ENCODE results near the gene LIF.

Gene LIF

DNA sequence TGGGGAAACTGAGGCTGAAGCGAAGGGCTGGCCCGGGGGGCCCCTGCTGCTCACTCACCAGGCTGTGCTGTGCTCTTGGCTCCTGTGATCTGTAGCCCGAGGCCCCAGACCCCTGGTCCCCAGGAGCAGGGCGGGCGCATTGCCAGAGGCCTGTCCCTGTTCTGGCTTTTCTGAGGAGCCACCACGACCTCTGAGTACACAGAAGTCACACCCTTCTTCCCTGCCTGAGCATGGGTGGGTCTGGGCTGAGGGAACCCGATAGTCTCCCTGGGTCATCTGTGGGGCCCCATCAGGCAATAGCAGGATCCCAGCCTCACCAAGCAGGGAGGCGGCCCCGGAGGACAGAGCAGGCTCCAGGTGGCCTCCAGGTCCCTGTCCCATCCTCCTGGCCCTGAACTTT lies 37.6 kb upstream of the LIF start:
- TF ChIP-seq RARB (CRISPR knock-in tag; IDR thresholded peaks at IDR 0.05) = no peak
- TF ChIP-seq, protein P1, sequence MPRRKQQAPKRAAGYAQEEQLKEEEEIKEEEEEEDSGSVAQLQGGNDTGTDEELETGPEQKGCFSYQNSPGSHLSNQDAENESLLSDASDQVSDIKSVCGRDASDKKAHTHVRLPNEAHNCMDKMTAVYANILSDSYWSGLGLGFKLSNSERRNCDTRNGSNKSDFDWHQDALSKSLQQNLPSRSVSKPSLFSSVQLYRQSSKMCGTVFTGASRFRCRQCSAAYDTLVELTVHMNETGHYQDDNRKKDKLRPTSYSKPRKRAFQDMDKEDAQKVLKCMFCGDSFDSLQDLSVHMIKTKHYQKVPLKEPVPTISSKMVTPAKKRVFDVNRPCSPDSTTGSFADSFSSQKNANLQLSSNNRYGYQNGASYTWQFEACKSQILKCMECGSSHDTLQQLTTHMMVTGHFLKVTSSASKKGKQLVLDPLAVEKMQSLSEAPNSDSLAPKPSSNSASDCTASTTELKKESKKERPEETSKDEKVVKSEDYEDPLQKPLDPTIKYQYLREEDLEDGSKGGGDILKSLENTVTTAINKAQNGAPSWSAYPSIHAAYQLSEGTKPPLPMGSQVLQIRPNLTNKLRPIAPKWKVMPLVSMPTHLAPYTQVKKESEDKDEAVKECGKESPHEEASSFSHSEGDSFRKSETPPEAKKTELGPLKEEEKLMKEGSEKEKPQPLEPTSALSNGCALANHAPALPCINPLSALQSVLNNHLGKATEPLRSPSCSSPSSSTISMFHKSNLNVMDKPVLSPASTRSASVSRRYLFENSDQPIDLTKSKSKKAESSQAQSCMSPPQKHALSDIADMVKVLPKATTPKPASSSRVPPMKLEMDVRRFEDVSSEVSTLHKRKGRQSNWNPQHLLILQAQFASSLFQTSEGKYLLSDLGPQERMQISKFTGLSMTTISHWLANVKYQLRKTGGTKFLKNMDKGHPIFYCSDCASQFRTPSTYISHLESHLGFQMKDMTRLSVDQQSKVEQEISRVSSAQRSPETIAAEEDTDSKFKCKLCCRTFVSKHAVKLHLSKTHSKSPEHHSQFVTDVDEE (CRISPR knock-in tag; IDR thresholded peaks at IDR 0.05) = no peak
- no peak for TF ChIP-seq ZNF8 (CRISPR knock-in tag; IDR thresholded peaks at IDR 0.05)
- TF ChIP-seq, protein P2, sequence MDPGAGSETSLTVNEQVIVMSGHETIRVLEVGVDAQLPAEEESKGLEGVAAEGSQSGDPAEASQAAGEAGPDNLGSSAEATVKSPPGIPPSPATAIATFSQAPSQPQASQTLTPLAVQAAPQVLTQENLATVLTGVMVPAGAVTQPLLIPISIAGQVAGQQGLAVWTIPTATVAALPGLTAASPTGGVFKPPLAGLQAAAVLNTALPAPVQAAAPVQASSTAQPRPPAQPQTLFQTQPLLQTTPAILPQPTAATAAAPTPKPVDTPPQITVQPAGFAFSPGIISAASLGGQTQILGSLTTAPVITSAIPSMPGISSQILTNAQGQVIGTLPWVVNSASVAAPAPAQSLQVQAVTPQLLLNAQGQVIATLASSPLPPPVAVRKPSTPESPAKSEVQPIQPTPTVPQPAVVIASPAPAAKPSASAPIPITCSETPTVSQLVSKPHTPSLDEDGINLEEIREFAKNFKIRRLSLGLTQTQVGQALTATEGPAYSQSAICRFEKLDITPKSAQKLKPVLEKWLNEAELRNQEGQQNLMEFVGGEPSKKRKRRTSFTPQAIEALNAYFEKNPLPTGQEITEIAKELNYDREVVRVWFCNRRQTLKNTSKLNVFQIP (CRISPR knock-in tag; IDR thresholded peaks at IDR 0.05; ENCODE audit: borderline replicate concordance, low read depth) = no peak
- ATAC-seq = no peak

DNA sequence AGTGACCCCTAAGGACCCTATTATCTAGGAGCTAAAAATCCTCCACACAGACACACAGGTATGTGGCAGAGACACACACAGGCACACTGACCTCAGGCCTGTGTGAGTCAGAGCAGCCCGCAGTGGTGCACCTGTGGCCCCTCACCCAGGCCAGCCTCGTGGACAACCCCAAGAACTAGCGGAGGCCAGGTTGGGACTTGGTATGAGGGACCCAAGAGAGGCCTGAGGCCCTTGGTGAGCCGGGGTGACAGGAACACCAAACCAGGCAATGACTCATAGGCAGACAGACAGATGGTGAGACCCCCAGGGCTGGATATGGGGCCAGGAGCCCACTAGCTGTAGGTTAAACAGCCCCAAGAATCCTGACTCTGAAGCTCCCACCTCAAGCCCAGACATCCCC lies 36.8 kb upstream of the LIF start:
- ATAC-seq = no peak
- TF ChIP-seq ARNTL (CRISPR knock-in tag; IDR thresholded peaks at IDR 0.05; ENCODE audit: borderline replicate concordance, low read depth) (no peak), GLIS3 (CRISPR knock-in tag; IDR thresholded peaks at IDR 0.05) (no peak), ZNF565 (CRISPR knock-in tag; conservative IDR thresholded peaks at IDR 0.05; ENCODE audit: low read depth) (no peak), BACH2 (CRISPR knock-in tag; IDR thresholded peaks at IDR 0.05; ENCODE audit: borderline replicate concordance) (no peak), RARB (CRISPR knock-in tag; IDR thresholded peaks at IDR 0.05) (no peak), PPARA (CRISPR knock-in tag; IDR thresholded peaks at IDR 0.05; ENCODE audit: borderline replicate concordance) (no peak), ZFP30 (CRISPR knock-in tag; IDR thresholded peaks at IDR 0.05) (no peak), ZFP3 (CRISPR knock-in tag; IDR thresholded peaks at IDR 0.05) (no peak), CSDC2 (CRISPR knock-in tag; IDR thresholded peaks at IDR 0.05) (no peak), ZNF8 (CRISPR knock-in tag; IDR thresholded peaks at IDR 0.05) (no peak), ZC3H10 (CRISPR knock-in tag; IDR thresholded peaks at IDR 0.05) (no peak), TCF4 (CRISPR knock-in tag; IDR thresholded peaks at IDR 0.05; ENCODE audit: borderline replicate concordance) (no peak), OSR1 (CRISPR knock-in tag; IDR thresholded peaks at IDR 0.05) (no peak), ESRRG (CRISPR knock-in tag; IDR thresholded peaks at IDR 0.05) (no peak)
- TF ChIP-seq, protein P2 (CRISPR knock-in tag; IDR thresholded peaks at IDR 0.05; ENCODE audit: borderline replicate concordance, low read depth) = no peak
- TF ChIP-seq, protein P3, sequence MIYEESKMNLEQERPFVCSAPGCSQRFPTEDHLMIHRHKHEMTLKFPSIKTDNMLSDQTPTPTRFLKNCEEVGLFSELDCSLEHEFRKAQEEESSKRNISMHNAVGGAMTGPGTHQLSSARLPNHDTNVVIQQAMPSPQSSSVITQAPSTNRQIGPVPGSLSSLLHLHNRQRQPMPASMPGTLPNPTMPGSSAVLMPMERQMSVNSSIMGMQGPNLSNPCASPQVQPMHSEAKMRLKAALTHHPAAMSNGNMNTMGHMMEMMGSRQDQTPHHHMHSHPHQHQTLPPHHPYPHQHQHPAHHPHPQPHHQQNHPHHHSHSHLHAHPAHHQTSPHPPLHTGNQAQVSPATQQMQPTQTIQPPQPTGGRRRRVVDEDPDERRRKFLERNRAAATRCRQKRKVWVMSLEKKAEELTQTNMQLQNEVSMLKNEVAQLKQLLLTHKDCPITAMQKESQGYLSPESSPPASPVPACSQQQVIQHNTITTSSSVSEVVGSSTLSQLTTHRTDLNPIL (CRISPR knock-in tag; IDR thresholded peaks at IDR 0.05; ENCODE audit: low read depth) = no peak
- TF ChIP-seq, protein P1 (CRISPR knock-in tag; IDR thresholded peaks at IDR 0.05) = no peak
- TF ChIP-seq, protein P4, sequence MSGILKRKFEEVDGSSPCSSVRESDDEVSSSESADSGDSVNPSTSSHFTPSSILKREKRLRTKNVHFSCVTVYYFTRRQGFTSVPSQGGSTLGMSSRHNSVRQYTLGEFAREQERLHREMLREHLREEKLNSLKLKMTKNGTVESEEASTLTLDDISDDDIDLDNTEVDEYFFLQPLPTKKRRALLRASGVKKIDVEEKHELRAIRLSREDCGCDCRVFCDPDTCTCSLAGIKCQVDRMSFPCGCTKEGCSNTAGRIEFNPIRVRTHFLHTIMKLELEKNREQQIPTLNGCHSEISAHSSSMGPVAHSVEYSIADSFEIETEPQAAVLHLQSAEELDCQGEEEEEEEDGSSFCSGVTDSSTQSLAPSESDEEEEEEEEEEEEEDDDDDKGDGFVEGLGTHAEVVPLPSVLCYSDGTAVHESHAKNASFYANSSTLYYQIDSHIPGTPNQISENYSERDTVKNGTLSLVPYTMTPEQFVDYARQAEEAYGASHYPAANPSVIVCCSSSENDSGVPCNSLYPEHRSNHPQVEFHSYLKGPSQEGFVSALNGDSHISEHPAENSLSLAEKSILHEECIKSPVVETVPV (CRISPR knock-in tag; IDR thresholded peaks at IDR 0.05) = no peak

DNA sequence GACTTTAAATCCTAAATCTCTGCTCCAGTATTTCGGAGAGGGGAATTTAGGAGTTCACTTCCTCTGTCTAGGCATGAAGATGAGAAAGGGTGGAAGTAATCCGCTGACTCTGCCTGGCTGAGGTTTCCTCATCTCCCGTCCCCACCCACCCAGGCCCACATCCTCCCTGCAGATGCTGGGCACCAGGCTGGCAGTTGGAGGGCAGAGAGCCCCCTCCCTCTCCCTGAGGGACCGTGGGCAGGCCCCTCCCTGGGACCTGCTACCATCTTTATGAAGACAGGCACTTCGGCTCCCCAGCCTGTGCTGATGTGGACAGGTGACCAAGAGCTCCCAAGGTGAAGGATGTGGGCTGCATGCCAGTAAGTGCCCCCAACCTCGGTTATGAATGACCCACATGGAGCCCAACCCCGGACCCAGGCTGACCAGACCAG lies 36.1 kb upstream of the LIF start:
- TF ChIP-seq TCF4 (CRISPR knock-in tag; IDR thresholded peaks at IDR 0.05; ENCODE audit: borderline replicate concordance) (no peak), RARB (CRISPR knock-in tag; IDR thresholded peaks at IDR 0.05) (no peak)
- no peak for ATAC-seq

All from SK-N-SH treated with all-trans-retinoic acid at 6 μM for 48 hours (cell line).